GM18520 (cell line): ENCODE results near the gene PDAP1.
"Not testable (repeated sequence)": the region's sequence is repeated elsewhere in the genome, so short reads cannot be mapped to it uniquely, and the experiment has no call there.

ENCODE experiments used
- ATAC-seq: cut with Tn5 transposase; IDR thresholded peaks from one replicate; pipeline ENCODE4 v1.9.1; 2021; ENCODE audit not compliant: unreplicated experiment

The PDAP1 gene, protein sequence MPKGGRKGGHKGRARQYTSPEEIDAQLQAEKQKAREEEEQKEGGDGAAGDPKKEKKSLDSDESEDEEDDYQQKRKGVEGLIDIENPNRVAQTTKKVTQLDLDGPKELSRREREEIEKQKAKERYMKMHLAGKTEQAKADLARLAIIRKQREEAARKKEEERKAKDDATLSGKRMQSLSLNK

DNA sequence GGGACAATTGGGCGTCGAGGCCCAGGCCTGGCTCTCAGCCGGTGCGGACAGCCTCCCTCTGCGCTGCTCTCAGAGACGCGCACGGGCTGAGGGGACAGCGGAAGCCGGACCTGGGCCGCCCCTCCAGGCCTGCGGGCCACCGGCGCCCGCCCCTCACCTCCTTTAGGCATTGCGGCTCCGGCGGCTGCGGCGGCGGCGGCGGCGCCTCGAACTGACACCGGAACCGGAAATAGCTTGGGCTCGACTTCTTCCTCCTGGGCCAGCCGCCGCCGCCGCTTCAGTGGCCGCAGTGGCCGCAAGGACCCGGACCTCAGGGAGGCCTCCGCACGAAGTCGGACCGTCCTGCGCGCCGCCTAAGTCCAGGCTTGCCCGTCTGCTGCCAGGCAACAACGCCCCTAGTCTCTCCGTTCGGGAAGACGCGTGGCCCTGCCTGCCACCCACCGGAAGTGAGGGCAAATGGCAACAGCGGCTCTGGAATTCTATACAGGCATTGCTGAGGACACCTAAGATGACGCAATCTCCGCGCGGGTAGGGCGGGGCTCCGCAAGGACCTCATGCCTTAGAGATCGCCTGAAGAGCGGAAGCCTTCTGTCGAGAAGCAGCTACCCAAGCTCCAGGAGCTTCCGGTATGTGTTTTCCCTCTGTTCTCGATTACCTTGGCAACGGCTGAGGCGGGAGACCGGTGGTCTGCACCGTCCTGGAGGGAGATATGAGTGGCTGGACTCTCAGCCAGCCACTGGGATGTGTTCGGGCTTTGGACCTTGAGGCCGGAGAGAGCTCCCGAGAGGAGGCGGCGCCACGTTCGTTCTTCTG lies at the start of gene PDAP1, which contains the start of gene BUD31:
TSS of gene PDAP1 (minus strand) at position 219 of the 813 bp plus-strand sequence. CDS start at position 170, 49 bp downstream.
TSS of gene BUD31 (plus strand) at position 591 of the 813 bp plus-strand sequence. CDS start 2,124 bp downstream, outside the sequence.
- ATAC-seq: peak; percentile 73

DNA sequence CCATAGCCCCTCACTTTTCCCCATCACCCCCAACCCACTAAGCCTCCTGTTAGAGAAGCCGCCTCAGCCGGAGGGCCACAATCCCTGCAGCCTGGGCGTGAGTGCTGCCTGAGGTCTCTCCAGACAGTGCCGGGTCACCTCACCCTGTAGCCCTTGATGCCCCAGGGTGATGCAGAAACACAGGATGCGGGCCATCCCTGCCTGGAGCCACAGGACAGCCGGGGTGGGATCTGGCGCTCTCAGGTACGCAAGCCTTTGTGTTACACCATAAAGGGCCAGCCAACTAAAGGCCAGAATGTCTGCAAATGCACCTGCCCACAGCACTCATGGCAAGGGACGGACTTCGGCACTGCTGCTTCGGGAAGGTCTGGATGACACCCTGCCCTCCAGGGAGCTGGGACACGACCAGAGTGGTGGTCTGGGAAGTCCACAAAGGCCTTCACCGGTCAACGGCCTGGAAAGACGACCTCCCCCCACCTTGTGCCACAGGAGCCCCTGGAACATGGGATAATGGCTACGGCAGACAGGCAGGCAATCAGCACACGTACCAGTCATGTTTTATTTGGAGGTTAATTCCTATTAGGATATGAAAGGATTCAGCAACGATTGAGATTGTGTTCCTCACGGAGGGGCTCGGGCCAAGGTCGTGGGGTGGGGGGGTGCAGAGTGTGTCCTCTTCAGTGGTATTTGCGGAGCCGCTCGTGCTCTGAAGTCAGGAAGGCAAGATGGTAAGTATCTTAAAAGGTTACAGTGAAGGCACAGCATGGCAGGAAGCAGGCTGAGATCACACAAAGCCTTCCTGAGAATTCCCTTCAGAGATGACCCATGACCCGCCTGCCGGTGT lies 49.5 kb upstream of the PDAP1 start:
- no peak for ATAC-seq

DNA sequence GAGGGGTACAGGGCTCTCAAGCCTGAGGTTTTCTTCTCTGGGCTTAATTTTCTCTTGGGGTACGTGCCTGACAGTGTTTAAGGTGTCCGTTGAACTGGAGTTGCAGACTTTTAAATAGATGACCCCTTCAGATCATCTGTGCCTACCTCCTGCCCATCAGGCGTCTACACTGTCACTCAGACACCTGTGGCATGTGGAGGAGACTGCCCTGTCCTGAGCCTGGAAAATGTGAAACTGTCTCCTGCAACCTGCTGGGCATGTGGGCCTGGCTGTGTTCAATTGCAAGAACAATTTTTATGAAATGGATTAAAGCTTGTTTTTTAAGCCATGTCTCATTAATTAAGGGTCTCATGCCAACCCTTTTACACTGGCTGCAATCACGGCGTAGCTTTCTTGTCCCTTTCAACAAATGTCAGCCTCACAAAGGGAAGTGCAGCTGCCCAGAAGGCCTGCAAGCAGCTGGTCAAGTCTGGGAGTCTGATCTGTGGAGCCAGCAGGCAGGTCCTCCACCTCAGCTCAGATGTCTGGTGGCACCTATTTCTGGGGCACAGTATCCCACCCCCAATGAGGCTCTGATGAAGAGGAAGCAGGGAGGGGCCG lies 48.8 kb upstream of the PDAP1 start:
- ATAC-seq: no peak

DNA sequence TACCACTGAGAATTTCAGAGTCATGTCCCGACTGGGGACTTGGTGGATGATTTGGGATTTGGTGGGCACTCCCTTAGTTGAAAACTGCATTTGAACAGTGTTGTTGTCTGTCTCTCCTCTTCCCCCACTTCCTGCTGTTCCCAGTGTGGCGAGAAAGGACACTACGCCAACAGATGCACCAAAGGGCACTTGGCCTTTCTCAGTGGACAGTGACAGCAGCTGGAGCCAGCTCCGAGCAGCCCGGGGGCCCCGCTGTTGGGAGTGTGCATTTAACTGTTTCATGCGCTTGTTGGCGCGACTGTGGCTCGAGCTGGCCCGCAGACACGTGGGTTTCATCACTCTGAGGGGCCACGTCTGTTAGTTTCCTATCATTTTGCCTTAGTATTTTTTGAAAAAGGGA lies 47.9 kb upstream of the PDAP1 start:
- no peak for ATAC-seq

DNA sequence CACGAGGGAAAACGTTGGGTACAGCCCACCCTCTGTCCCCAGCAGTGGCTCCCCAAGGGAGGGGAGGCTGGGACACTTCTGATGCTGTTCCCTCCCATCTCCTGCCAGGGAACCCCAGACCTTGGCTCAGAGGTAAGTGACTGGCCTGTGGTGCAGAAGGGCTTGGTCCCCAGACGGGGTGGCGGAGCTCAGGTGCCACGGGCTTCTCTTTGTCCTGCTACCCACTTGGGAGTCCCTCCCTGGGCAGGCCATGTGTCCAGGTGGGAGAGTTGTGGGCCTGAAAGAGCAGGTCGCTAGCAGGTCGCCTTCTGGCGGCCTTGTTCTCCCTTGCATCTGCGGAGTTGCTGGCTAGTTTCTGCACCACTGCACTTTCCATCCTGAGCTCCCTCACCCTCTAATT lies 47.5 kb upstream of the PDAP1 start:
- no peak for ATAC-seq

DNA sequence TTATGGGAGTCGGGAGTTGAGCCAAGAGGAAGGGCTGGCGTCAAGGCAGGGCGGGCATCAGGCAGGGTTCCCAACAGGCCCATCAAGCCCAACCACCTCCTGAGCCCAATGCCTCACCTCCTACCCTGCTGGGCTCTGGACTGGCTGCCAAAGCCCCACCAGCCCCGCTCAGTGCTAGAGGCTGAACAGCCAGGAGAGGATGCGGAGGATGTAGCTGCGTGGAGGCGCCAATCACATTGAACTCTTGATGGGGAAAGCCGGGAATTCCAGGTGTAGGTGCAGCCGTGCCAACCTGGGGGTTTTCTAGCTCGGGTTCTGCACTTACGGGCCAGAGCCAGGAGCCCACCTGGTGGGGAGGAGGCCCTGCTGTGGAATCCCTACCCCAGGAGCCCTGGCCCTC lies 44.7 kb upstream of the PDAP1 start:
- ATAC-seq: no peak

DNA sequence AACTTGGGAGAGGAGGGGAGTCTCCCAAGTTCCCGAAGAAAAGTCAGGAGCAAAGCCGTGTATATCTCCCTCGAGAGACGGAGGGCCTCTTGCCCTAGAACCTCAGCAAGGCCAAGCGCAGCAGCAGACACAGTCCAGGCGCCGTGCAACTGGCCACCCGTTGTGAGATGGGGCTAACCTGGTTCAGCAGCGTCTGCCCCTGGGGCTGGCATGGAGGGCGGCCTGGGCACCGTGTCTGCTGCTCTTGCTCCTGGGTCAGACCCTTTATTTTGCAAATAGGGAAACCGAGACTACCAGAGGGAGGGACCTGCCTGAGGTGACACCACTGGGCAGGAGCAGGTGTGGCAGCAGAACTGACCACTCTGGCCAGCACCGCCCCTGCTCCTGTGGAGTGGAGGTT lies 44.1 kb upstream of the PDAP1 start:
- no peak for ATAC-seq

DNA sequence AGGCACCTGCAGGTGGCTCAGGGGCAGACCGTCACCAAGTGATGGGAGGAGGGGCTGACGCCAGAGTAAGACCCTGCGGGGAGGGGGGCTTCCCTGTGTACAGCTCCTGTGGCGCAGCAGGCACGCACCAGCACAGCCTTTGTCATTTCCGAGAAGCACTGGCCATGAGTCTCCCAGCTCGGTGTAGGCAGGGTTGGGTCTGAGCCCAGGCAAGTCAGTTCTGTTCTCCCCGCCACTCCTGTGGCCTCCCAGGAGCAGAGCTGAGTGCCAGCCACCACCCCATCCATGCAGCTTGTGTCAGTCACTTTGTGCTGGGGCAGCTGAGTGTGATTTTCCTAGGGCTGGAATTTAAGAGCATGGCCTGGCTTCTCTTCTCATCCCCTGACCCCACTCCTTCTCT lies 43.5 kb upstream of the PDAP1 start:
- no peak for ATAC-seq

DNA sequence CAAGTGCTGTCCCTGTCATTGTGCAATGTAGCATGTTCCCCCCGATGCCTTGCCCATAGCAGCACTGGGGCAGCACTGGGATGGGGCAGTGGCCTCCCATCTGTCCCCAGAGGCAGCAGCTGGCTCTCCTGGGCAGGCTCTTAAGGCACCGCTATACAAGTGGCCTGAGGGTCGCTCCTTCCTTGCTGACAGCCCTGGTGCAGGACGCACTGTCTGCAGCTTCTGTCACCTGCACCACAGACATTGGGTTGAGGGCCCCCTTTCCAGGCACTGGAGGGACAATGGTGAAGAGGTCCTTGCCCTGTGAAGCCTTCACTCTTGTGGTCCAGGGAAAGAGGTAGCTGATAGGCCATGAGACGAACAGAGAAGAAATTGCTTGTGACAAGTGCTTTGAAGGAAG lies 40.9 kb upstream of the PDAP1 start:
- ATAC-seq: no peak

DNA sequence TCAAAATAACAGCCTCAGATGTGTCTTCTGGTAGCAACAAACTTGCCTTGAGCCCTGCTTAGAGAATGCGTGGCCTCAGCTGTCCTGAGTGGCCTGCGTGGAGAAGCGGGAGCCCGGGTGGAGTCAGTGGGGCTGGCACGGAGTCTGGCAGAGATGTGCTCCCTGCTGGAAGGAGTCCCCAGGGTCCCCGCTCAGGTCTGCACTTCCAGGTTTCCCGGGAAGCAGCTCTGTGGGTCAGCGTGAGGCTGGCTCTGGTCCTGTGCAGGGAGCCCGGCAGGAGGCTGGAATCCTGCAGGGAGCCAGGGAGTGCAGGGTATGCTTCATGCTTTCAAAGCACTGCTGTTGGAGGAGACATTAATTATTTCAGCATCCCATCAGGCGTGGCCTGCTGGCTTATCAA lies 40.5 kb upstream of the PDAP1 start:
- ATAC-seq: no peak

DNA sequence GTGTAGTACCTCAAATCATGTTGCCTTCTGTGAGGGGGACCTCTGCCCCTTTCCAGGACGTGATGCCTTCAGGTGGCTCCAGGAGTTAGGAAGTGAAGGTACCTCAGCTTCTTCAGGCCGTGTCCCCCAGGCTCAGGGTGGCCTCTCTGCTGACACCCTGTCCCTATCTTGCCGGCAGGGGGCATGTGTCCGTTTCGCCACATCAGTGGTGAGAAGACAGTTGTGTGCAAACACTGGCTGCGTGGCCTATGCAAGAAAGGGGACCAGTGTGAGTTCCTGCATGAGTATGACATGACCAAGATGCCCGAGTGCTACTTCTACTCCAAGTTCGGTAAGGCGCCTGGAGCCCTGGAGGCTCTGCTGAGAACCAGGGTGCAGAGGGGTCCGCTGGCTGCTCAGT lies 39.5 kb upstream of the PDAP1 start:
- ATAC-seq: no peak

DNA sequence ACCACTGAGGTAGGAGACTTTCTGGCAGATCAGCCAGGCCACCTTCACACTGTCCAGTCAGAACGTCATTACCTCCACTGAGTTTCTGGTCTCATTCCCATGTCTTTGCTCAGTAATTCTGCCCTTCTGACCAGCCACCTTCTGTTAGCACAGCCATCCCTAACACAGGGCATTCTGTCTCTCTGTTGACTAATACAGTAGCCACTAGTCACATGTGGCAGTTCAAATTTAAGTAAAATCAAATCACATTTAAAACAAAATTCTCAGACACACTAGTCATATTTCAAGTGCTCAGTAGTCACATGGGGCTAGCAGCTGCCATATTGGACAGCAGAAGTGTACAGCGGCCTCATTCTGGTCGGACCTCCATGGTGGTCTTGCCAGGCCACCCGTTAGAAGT lies 37.7 kb upstream of the PDAP1 start:
- no peak for ATAC-seq

DNA sequence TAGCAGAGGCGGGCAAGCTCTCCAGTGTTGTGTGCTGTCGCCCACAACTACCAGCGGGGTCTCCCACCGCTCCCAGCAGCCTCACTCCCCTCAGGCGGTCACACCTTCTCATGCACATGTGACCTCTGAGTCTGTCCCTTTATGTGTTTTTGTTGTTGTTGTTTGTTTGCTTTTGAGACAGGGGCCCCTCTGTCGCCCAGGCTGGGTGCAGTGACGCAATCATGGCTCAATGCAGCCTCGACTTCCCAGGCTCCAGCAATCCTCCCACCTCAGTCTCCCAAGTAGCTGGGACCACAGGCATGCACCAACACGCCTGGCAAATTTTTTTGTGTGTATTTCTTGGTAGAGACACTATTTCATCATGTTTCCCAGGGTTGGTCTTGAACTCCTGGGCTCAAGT lies 31.8 kb upstream of the PDAP1 start:
- no peak for ATAC-seq

DNA sequence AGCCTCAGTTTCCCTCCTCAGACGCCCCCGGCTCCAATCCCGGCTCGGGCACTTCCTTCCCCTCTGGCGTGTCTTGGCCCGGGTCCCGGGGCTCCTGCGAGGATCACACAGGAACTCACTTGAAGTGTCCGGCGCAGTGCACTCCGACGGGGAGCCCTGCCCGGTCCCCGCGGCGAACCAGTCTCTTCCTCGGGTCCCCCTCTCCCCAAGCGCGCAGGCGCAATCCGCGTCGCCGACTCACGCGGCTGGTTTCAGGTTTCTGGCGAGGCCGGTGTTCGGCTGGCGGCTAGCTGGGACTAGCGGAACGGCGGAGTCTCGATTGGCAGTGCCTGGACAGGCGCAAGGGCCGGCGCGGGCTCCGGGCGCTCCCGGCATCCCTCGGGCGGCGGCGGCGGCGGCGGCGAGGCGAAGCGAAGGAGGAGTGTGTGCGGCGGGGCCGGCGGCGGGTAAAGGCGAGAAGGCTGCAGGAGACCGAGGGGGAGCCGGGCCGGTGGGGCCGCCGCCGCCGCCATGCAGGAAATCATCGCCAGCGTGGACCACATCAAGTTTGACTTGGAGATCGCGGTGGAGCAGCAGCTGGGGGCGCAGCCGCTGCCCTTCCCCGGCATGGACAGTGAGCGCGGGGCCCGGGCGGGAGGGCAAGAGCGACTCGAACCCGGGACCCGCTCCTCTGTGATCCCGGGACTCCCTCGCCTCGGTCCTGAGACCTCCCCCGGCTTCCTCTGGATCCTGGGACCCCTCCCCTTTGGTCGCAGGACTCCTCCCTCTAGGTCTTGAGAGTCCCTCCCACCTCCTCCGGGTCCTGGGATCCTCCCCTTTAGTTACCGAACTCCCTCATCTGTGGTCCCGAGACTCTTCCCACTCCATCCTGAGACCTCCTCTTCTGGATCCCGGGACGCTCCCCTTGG lies 30.4 kb upstream of the PDAP1 start, which contains the start of the genes CPSF4 and PTCD1:
TSS of gene CPSF4 (plus strand) at position 371 of the 908 bp plus-strand sequence. CDS start at position 511, 140 bp downstream.
TSS of gene PTCD1 (minus strand) at position 226 of the 908 bp plus-strand sequence. CDS start 3,556 bp downstream, outside the sequence.
- ATAC-seq: peak; percentile 93

DNA sequence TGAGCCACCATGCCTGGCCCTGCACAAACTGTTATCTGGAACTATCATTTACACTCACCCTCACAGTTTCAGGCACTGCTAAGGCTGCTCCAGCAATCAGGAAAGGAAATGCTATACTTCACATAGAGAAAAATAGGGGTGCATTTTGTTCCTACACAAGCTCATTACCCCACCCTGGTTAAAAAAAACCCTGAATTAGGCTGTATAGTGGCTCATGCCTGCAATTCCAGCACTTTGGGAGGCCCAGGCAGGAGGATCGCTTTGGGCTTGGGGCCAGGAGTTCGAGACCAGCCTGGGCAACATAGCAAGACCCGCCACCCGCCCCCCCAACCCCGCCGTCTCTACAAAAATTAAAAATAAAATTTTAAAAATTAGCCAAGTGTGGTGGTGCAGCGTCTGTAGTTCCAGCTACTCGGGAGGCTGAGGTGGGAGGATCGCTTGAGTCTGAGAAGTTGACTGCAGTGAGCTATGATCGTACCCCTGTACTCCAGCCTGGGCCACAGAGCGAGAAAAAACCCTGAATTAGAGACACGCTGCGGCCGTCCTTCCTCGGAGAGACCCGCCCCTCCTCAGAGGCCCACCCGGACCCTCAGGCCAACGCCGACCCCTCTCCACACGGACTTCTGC lies 29.7 kb upstream of the PDAP1 start:
- no peak for ATAC-seq

DNA sequence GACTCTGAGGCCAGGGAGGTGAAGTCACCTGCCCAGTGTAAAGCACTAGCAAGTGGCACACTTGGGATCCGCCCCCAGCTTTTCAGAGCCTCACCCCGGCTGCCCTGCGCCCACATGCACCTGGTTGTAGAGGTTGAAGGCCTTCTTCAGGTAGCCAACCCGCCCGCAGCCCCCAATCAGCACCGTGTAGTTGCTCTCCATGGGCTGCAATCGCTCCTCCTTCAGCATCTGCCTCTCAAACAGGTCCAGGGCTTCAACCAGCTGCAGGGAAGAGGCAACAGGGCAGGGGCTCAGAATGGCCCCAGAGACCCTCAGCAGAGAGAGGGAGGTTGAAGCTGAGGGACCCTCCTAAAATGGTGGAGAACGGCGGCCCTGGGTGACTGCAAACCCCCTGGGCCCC lies 24.8 kb upstream of the PDAP1 start:
- ATAC-seq: no peak

DNA sequence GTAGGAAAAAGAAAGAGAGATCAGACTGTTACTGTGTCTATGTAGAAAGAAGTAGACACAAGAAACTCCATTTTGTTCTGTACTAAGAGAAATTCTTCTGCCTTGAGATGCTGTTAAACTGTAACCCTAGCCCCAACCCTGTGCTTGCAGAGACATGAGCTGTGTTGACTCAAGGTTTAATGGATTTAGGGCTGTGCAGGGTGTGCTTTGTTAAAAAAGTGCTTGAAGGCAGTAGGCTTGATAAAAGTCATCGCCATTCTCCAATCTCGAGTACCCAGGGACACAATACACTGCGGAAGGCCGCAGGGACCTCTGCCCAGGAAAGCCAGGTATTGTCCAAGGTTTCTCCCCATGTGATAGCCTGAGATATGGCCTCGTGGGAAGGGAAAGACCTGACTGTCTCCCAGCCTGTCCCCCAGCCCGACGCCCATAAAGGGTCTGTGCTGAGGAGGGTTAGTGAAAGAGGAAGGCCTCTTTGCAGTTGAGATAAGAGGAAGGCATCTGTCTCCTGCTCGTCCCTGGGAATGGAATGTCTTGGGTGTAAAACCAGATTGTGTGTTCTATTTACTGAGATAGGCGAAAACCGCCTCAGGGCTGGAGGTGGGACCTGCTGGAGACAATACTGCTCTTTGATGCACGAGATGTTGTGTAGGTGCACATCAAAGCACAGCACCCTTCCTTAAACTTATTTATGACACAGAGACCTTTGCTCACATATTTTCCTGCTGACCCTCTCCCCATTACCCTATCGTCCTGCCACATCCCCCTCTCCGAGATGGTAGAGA lies 23.6 kb upstream of the PDAP1 start:
- ATAC-seq: not testable (repeated sequence)

DNA sequence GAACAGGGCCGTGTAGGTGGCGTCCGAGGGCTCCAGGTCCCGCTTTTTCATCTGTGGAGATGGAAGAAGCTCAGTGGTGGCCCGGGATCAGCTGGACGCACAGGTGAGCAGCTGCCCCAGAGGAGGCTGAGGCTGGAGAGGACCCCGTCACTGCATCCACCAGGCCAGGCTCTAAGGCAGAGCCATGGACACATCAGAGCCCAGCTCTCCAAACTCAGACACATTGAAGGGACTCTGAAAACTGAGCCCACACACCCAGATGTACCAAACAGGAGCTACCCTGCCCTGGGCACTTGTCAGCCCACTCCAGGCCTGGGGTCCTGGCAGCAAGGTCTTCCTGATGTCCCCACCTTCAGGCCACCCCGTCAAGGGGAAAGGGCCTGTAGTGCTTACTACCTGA lies 21.4 kb upstream of the PDAP1 start:
- ATAC-seq: no peak
